NCI-H1105 (cell line): ENCODE results near the gene DLD.
"Not testable (repeated sequence)": the region's sequence is repeated elsewhere in the genome, so short reads cannot be mapped to it uniquely, and the experiment has no call there.

ENCODE experiments used
- DNase-seq: peaks from one replicate; lab custom pipeline; 2025; lab: John Stamatoyannopoulos, UW

The DLD gene

DNA sequence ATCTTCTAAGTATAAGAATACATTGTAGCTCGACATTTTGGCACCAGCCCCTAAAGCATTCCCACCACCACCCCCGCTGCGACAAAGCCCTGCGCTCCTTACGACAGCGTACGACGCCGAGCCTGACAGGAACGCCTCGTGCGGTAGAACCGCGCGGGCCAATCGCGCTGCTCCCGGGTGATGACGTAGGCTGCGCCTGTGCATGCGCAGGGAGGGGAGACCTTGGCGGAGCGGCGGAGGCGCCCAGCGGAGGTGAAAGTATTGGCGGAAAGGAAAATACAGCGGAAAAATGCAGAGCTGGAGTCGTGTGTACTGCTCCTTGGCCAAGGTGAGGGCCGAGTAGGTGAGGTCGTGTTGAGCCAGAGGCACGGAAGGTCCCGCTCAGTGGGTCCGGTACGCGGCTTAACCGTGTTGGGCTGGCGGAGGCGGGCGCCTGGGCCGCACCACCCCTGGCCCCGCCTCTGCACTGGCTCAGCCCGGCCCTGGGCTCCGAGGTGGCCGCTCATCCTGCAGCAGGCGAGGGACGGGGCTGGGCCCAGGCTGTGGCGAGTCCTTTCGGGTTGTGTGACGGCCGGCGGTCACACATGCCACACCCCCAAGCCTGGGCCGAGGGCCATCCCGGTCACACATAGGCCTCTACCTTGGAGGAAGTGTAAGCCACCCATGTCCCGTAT is at the start of gene DLD:
Gene DLD (plus strand): TSS at position 222 of the 674 bp plus-strand sequence. CDS start 68 bp downstream, at position 290.
- DNase-seq = peak; percentile 89

DNA sequence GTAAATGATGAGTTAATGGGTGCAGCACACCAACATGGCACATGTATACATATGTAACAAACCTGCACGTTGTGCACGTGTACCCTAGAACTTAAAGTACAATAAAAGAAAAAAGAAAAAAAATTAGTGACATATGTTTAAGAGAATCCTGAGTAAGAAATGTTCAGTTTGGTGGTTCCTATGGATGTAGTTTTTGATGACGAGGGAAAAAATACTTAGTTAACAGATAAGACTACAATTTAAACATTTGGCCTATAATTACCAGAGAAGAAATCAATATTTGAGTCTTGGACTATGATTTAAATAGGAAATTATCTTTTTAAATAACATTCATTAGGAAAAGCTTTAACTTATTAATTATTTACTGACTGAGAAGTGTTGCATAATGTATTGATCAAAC is 48.8 kb upstream of the DLD start:
- DNase-seq = no peak

GRCh38 chr7:107843184-107843583 is 47.8 kb upstream of the DLD start:
- DNase-seq = no peak

- DNase-seq = no peak
Measured at GRCh38 chr7:107846324-107846723, 44.7 kb upstream of the DLD start.

DNA sequence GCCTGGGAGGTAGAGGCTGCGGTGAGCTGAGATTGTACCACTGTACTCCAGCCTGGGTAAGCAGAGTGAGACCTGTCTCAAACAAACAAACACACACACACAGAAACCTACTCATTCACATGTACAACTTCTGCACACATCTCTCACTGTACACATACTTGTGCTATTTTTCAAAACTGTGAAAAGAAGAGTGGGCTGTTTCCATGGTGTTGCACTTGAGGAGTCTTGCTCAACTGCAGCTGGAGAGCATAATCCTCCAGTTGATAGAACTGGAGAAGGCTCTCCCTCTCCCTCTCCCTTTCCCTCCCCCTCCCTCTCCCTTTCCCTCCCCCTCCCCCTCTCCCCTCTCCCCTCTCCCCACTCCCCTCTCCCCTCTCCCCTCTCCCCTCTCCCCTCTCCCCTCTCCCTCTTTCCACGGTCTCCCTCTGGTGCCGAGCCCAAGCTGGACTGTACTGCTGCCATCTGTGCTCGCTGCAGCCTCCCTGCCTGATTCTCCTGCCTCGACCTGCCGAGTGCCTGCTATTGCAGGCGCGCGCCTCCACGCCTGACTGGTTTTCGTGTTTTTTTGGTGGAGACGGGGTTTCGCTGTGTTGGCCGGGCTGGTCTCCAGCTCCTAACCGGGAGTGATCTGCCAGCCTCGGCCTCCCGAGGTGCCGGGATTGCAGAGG is 43.7 kb upstream of the DLD start:
- no peak for DNase-seq

DNA sequence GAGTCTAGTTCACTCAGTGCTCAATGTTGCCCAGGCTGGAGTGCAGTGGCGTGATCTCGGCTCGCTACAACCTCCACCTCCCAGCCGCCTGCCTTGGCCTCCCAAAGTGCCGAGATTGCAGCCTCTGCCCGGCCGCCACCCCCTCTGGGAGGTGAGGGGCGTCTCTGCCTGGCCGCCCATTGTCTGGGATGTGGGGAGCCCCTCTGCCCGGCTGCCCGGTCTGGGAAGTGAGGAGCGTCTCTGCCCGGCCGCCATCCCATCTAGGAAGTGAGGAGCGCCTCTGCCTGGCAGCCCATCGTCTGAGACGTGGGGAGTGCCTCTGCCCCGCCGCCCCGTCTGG is 43.2 kb upstream of the DLD start:
- not testable (repeated sequence) for DNase-seq

DNA sequence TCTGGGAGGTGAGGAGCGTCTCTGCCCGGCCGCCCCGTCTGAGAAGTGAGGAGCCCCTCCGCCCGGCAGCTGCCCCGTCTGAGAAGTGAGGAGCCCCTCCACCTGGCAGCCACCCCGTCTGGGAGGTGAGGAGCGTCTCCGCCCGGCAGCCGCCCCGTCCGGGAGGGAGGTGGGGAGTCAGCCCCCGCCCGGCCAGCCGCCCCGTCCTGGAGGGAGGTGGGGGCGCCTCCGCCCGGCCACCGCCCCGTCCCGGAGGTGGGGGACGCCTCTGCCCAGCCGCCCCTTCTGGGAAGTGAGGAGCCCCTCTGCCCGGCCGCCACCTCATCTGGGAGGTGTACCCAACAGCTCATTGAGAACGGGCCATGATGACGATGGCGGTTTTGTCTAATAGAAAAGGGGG is 42.8 kb upstream of the DLD start:
- DNase-seq = not testable (repeated sequence)

GRCh38 chr7:107850216-107850615 is 40.8 kb upstream of the DLD start:
- DNase-seq = no peak

- DNase-seq = no peak
Measured at GRCh38 chr7:107850643-107851042, 40.3 kb upstream of the DLD start.

- DNase-seq = no peak
Measured at GRCh38 chr7:107854454-107854853, 36.5 kb upstream of the DLD start.

- no peak for DNase-seq
Measured at GRCh38 chr7:107854989-107855388, 36.0 kb upstream of the DLD start.

- DNase-seq = no peak
Measured at GRCh38 chr7:107856806-107857540, 34.0 kb upstream of the DLD start.

DNA sequence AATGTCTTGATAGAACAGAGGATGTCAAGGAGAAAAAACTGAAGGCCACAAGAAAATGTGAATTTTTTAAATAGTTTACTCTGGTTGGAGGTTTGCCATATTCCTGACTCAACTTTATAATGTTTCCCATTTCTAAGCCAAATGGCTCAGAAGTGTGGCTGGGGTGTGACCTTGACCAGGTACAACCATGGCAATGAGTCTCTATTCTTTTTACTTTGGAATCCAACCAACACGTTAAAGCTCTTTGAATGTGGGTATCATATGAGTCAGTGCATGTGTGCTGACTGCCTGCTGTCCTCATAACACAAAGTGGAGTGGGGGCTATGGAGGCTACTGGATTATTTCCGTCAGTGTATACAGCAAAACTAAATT is 33.5 kb upstream of the DLD start:
- no peak for DNase-seq

DNA sequence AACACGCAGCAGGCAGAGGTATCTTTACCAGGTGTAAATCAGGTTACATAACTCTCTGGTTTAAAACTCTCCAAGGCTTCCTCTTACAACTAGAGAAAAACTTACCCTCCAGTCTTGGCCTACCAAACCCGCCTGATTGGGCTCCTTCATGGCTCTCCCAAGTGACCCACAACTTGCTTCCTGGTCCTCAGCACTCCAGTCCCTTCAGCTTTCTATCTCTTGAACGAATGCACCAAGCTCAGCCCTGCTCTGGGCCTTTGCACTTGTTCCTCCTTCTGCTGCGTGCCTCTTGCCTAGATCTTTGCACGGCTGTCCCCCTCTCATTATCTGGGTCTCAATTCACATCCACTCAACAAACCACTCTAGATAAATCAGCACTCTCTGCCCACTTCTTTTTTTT is 32.7 kb upstream of the DLD start:
- DNase-seq = no peak

GRCh38 chr7:107860279-107860961 is 30.6 kb upstream of the DLD start:
- no peak for DNase-seq

DNA sequence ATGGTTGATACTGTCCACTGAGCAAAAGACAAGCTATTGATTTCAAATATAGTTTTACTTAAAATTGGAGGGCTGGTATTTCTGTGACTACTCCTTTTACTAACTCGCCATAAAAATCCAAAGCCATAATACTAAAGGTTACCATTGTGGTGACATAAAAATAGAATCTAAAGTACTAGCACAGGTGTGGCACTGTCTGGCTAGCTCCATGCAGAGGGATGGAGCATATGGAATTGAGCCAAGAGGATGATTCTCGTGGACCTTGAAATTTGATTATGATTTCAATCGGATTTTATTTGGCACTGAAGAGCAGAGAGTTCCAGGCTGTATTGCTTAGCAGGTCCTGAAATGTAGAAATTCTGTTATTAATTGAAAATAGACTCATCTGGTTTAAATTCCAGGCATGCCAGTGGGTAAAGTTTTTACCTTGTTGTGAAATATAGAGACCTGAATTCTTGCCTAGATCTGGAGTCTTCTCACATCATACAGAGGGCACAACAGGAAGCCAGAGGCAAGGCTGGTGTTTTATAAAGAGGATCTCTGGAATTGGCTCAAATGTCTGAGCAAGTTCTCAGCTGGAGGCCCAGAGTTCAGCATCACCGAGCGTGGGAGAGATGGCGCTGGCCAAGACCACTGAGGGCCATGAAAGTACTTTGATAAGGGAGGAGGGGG is 29.9 kb upstream of the DLD start:
- DNase-seq = no peak

DNA sequence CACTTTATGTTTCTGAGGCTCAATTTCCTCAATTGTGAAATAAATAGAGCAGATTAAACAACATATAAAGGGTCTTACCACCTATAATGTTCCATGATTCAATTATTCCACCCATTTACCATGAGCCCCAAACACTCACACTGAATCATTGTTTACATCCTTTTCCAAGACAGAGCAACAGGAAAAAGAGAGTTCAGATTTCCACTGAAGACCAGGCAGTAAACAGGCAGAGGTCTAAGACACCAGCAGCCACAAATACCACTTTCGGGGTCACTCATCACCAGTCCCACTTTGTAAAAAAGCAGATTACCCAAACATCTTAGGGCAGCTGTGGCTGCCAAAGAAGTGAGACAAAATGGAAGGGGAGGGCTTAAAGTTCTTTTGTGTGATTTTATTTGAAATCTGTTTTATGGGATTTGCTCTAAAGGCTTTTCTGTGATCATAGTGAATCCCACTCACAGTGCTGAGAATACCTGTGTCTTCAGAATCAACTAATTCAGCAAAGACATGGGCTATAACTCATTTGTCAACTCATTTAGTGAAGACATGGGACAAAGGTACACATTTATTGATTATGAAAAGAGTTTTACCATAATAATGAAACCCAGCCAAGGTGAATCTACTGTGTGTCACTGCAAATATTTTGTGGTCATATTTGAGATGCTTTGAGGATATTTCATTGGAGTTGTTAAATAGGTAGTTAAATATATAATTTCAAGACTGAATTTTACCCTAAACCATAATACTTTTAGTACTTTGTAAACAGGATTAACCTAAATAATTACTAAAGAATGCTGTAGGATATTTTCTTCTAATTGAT is 24.8 kb upstream of the DLD start:
- no peak for DNase-seq

GRCh38 chr7:107867858-107868466 is 23.0 kb upstream of the DLD start:
- no peak for DNase-seq

GRCh38 chr7:107870427-107871000 is 20.5 kb upstream of the DLD start:
- DNase-seq = no peak

DNA sequence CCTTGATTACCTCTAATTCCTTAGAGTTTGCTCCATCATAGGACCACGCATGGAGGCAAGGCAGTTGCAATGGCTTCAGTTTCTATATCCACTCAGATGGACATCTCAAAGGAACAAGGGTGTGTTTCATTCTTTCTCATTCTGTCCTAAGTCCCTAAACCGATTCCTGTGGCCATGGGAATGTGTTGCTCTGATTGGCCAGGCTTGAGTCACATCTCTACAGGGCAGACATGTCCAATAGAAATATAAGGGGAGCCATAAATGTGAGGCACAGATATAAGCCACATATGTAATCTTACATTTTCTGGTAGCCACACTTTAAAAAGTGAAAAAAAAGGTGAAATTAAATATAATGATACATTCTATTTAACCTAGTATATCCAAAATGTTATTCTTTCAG is 16.9 kb upstream of the DLD start:
- no peak for DNase-seq
